Vagina (tissue), 2 donors: Measurements from ENCODE around the gene IFNLR1. TPM values are rescaled to one million over a fixed set of nuclear protein-coding genes. Genes with fewer than 3 reads are reported as not detected.

ENCODE experiments used
- DNase-seq, 2 donors: peaks; one replicate each; pipeline ENCODE4 v3.0.0-alpha.2; 2017; ENCODE audit errors: extremely low spot score in 2 of 2
- H3K27ac ChIP-seq: fragments of 200-600 bp; sonication (generic); one replicate; pipeline ENCODE4 v1.5.1; 2019
- H3K27me3 ChIP-seq: fragments of 200-600 bp; sonication (generic); one replicate; pipeline ENCODE4 v1.5.1; 2019
- H3K36me3 ChIP-seq, 2 donors: fragments of 200-600 bp; sonication (generic); one replicate each; pipeline ENCODE4 v1.5.1; 2017 to 2019
- H3K4me1 ChIP-seq: fragments of 200-600 bp; sonication (generic); one replicate; pipeline ENCODE4 v1.5.1; 2019
- H3K4me3 ChIP-seq, 2 donors: fragments of 200-600 bp; sonication (generic); 1 replicate in 1 of 2; 2 replicates in 1 of 2; pipeline ENCODE4 v1.5.1; 2016 to 2019
- H3K9me3 ChIP-seq: fragments of 200-600 bp; sonication (generic); one replicate; pipeline ENCODE4 v1.5.1; 2019
- CTCF ChIP-seq, 3 experiments: fragments of 450-650 bp in 2 of 3; fragments of 200-600 bp in 1 of 3; sonication (generic) in 1 of 3; IDR thresholded peaks; one replicate each; pipeline ENCODE4 v1.5.1; 2017 to 2019; ENCODE audit warnings: antibody characterized with exemption in 3 of 3, mild to moderate bottlenecking in 2 of 3, moderate library complexity in 2 of 3
- POLR2A ChIP-seq, 2 donors: fragments of 450-650 bp; IDR thresholded peaks; one replicate each; pipeline ENCODE4 v1.6.1; 2017; ENCODE audit warnings: antibody characterized with exemption in 2 of 2, mild to moderate bottlenecking in 2 of 2, moderate library complexity in 2 of 2
- POLR2AphosphoS5 ChIP-seq, 2 donors: sonication (generic); formaldehyde crosslinking; IDR thresholded peaks; one replicate each; pipeline ENCODE4 v1.9.0; 2017; ENCODE audit warnings: antibody characterized with exemption in 2 of 2, mild to moderate bottlenecking in 2 of 2, low read depth in 1 of 2; ENCODE audit not compliant: insufficient read depth in 1 of 2
- intact Hi-C: fragments of 100-400 bp; cut with DNase I; formaldehyde crosslinking; loops from one replicate; pipeline ENCODE4 v1.15.1; 2023
- total RNA-seq: library from RNA; depleted of rRNA; stranded (reverse); fragments of >200 nt; gene quantifications from one replicate; pipeline ENCODE4 v1.2.3, GENCODE V29; 2016

IFNLR1 gene
- total RNA-seq, 1 donor from 2014 or later: 1.7 TPM

- Histone ChIP-seq H3K4me3 (no peak overlapping the region), H3K9me3 (no peaks in the 10 kb centered on the region), H3K4me1 (no peaks in the 10 kb centered on the region), H3K27ac (no peak overlapping the region), H3K27me3 (no peaks in the 10 kb centered on the region), H3K36me3 (no peaks in the 10 kb centered on the region)
- intact Hi-C loops: loop anchor here (10.0 kb wide), 1 partner anchor 440 kb away; no protein-coding TSS in a partner anchor
- TF ChIP-seq CTCF (IDR thresholded peaks at IDR 0.05): no peak
- no peak for TF ChIP-seq POLR2AphosphoS5 (IDR thresholded peaks at IDR 0.05; ENCODE audit: insufficient read depth in 1 of 2, low read depth in 1 of 2)
- TF ChIP-seq POLR2A (IDR thresholded peaks at IDR 0.05): no peak
- DNase-seq: no peak
These were observed 8.0 kb upstream of the IFNLR1 start for GRCh38 chr1:24195136-24195535.

GRCh38 chr1:24193046-24193445 lies 6.0 kb upstream of the IFNLR1 start:
- H3K27ac ChIP-seq: no peak overlapping the region
- H3K4me1 ChIP-seq: no peaks in the 10 kb centered on the region
- intact Hi-C loops: loop anchor here (10.0 kb wide), 1 partner anchor 442 kb away; no protein-coding TSS in a partner anchor
- no peaks in the 10 kb centered on the region for H3K9me3 ChIP-seq
- no peaks in the 10 kb centered on the region for H3K36me3 ChIP-seq
- TF ChIP-seq POLR2A (IDR thresholded peaks at IDR 0.05): no peak
- TF ChIP-seq CTCF (IDR thresholded peaks at IDR 0.05): no peak
- no peak for TF ChIP-seq POLR2AphosphoS5 (IDR thresholded peaks at IDR 0.05; ENCODE audit: insufficient read depth in 1 of 2, low read depth in 1 of 2)
- DNase-seq: no peak
- no peaks in the 10 kb centered on the region for H3K27me3 ChIP-seq
- H3K4me3 ChIP-seq: no peak overlapping the region

- Histone ChIP-seq H3K9me3 (no peaks in the 10 kb centered on the region), H3K27ac (no peak overlapping the region), H3K27me3 (no peaks in the 10 kb centered on the region), H3K4me3 (no peak overlapping the region), H3K4me1 (peaks cover 12% of the 10 kb centered on the region), H3K36me3 (no peaks in the 10 kb centered on the region)
- intact Hi-C loops: loop anchor here (10.0 kb wide), 1 partner anchor 443 kb away; no protein-coding TSS in a partner anchor
- DNase-seq: no peak
- no peak for TF ChIP-seq CTCF (IDR thresholded peaks at IDR 0.05)
- TF ChIP-seq POLR2A (IDR thresholded peaks at IDR 0.05): no peak
- TF ChIP-seq POLR2AphosphoS5 (IDR thresholded peaks at IDR 0.05; ENCODE audit: insufficient read depth in 1 of 2, low read depth in 1 of 2): no peak
These were observed 4.8 kb upstream of the IFNLR1 start for GRCh38 chr1:24191860-24192259.

- Histone ChIP-seq H3K4me1 (peaks cover 16% of the 10 kb centered on the region), H3K27ac (no peak overlapping the region), H3K9me3 (no peaks in the 10 kb centered on the region), H3K4me3 (no peak overlapping the region), H3K36me3 (no peaks in the 10 kb centered on the region), H3K27me3 (no peaks in the 10 kb centered on the region)
- TF ChIP-seq POLR2AphosphoS5 (IDR thresholded peaks at IDR 0.05; ENCODE audit: insufficient read depth in 1 of 2, low read depth in 1 of 2) (no peak), CTCF (IDR thresholded peaks at IDR 0.05) (no peak), POLR2A (IDR thresholded peaks at IDR 0.05) (no peak)
- DNase-seq: no peak
- intact Hi-C loops: loop anchor here (10.0 kb wide), 1 partner anchor 444 kb away; no protein-coding TSS in a partner anchor
These were observed 3.9 kb upstream of the IFNLR1 start for GRCh38 chr1:24190983-24191461.

GRCh38 chr1:24189528-24189927 lies 2.4 kb upstream of the IFNLR1 start:
- Histone ChIP-seq H3K36me3 (no peaks in the 10 kb centered on the region), H3K27me3 (no peaks in the 10 kb centered on the region), H3K9me3 (no peaks in the 10 kb centered on the region), H3K27ac (no peak overlapping the region), H3K4me3 (no peak overlapping the region), H3K4me1 (peaks cover 16% of the 10 kb centered on the region)
- no peak for TF ChIP-seq POLR2AphosphoS5 (IDR thresholded peaks at IDR 0.05; ENCODE audit: insufficient read depth in 1 of 2, low read depth in 1 of 2)
- TF ChIP-seq CTCF (IDR thresholded peaks at IDR 0.05): no peak
- no peak for TF ChIP-seq POLR2A (IDR thresholded peaks at IDR 0.05)
- DNase-seq: no peak
- intact Hi-C loops: no loop called here
